ENCODE measurements around the gene RNF214.
"Not testable (repeated sequence)": the region's sequence is repeated elsewhere in the genome, so short reads cannot be mapped to it uniquely, and the experiment has no call there.

DNA sequence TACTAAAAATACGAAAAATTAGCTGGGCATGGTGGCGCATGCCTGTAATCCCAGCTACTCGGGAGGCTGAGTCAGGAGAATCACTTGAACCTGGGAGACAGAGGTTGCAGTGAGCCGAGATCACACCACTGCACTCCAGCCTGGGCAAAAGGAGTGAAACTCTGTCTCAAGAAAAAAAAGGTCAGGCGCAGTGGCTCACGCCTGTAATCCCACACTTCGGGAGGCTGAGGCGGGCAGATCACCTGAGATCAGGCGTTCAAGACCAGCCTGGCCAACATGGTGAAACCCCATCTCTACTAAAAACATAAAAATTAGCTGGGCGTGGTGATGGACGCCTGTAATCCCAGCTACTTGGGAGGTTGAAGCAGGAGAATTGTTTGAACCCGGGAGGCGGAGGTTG, 49.3 kb upstream of the RNF214 start:
- not testable (repeated sequence) for TF ChIP-seq PHB2 (IDR thresholded peaks at IDR 0.05; ENCODE audit: partially characterized antibody); ZC3H13 (CRISPR knock-in tag; IDR thresholded peaks at IDR 0.05); ZKSCAN1 (IDR thresholded peaks at IDR 0.05; ENCODE audit: low read length); ELF4 (CRISPR knock-in tag; IDR thresholded peaks at IDR 0.05; ENCODE audit: borderline replicate concordance)

All from HepG2 (cell line).